Peyer's patch (tissue), 4 donors: ENCODE measurements around the gene C2CD4D.

ENCODE experiments used
- CTCF ChIP-seq, 6 experiments: fragments of 450-650 bp in 4 of 6; fragments of 200-600 bp in 2 of 6; sonication (generic) in 1 of 6; IDR thresholded peaks; one replicate each; pipeline ENCODE4 v1.5.1; 2017 to 2019; ENCODE audit warnings: antibody characterized with exemption in 6 of 6, mild to moderate bottlenecking in 3 of 6, moderate library complexity in 1 of 6
- POLR2A ChIP-seq, 2 donors: fragments of 450-650 bp; IDR thresholded peaks; one replicate each; pipeline ENCODE4 v1.5.1; 2017; ENCODE audit warnings: antibody characterized with exemption in 2 of 2, mild to moderate bottlenecking in 2 of 2, moderate library complexity in 2 of 2

- no peak for TF ChIP-seq POLR2A (IDR thresholded peaks at IDR 0.05)
- TF ChIP-seq CTCF (IDR thresholded peaks at IDR 0.05): no peak
Measured at GRCh38 chr1:151852733-151853132, 13.1 kb upstream of the C2CD4D start.
